DOHH2 (cell line): ENCODE measurements around the gene FGD6.
A peak's percentile ranks its signal among the peaks of the same experiment; 100 is the strongest.

Experiments used
- H3F3A ChIP-seq: fragments of 200-600 bp; sonication (generic), shearing (Covaris generic); 2 replicates; pipeline ENCODE4 v1.6.0; 2016; ENCODE audit warnings: antibody characterized with exemption, mild to moderate bottlenecking; ENCODE audit not compliant: control insufficient read depth, insufficient read depth
- H3K27ac ChIP-seq: fragments of 200-600 bp; sonication (generic); 2 replicates; pipeline ENCODE4 v1.5.1; 2014; ENCODE audit warnings: low read depth, mild to moderate bottlenecking, low read length, moderate library complexity
- H3K27me3 ChIP-seq: fragments of 200-600 bp; sonication (generic); 2 replicates; pipeline ENCODE4 v1.6.1; 2014; ENCODE audit warnings: mild to moderate bottlenecking, low read length, mixed read lengths; ENCODE audit not compliant: control insufficient read depth
- H3K36me3 ChIP-seq: fragments of 200-600 bp; sonication (generic); 2 replicates; pipeline ENCODE4 v1.6.1; 2014; ENCODE audit warnings: mild to moderate bottlenecking, low read length, moderate library complexity, mixed read lengths; ENCODE audit not compliant: control insufficient read depth
- H3K4me1 ChIP-seq: fragments of 200-600 bp; sonication (generic); 2 replicates; pipeline ENCODE4 v1.6.1; 2014; ENCODE audit warnings: mild to moderate bottlenecking, low read length, mixed read lengths; ENCODE audit not compliant: control insufficient read depth
- H3K4me2 ChIP-seq: fragments of 200-600 bp; sonication (generic); 2 replicates; pipeline ENCODE4 v1.6.0; 2014; ENCODE audit warnings: mild to moderate bottlenecking, low read length, moderate library complexity
- H3K4me3 ChIP-seq: fragments of 200-600 bp; sonication (generic); 2 replicates; pipeline ENCODE4 v1.5.1; 2014; ENCODE audit warnings: mild to moderate bottlenecking, low read length, mixed read lengths
- H3K79me2 ChIP-seq: fragments of 200-600 bp; sonication (generic); 2 replicates; pipeline ENCODE4 v1.6.1; 2014; ENCODE audit warnings: mild to moderate bottlenecking, low read length, mixed read lengths; ENCODE audit not compliant: control insufficient read depth
- H3K9me2 ChIP-seq: fragments of 200-600 bp; sonication (generic); replicated peaks from 2 replicates; pipeline ENCODE4 v1.6.1; 2014; ENCODE audit warnings: mild to moderate bottlenecking, low read length, mixed read lengths; ENCODE audit not compliant: control insufficient read depth
- H3K9me3 ChIP-seq: fragments of 200-600 bp; sonication (generic); 2 replicates; pipeline ENCODE4 v1.6.1; 2014; ENCODE audit warnings: antibody characterized with exemption, low read length, mixed read lengths; ENCODE audit not compliant: control insufficient read depth, insufficient read depth
- H4K20me1 ChIP-seq: fragments of 200-600 bp; sonication (generic); 2 replicates; pipeline ENCODE4 v1.6.0; 2014; ENCODE audit warnings: low read depth, mild to moderate bottlenecking, antibody characterized with exemption, low read length, moderate library complexity; ENCODE audit not compliant: control insufficient read depth, insufficient read depth
- EZH2phosphoT487 ChIP-seq: fragments of 200-600 bp; sonication (generic); IDR thresholded peaks from 2 replicates; pipeline ENCODE4 v1.6.1; 2017; ENCODE audit warnings: borderline replicate concordance, mild to moderate bottlenecking, antibody characterized with exemption, low read length, moderate library complexity, mixed read lengths
- TF ChIP-seq, protein P1 (sequence below): fragments of 200-600 bp; sonication (generic); IDR thresholded peaks from one replicate; pipeline ENCODE4 v1.5.1; 2014; ENCODE audit warnings: antibody characterized with exemption, mild to moderate bottlenecking, low read depth, low read length; ENCODE audit not compliant: poor library complexity, severe bottlenecking

The FGD6 gene

DNA sequence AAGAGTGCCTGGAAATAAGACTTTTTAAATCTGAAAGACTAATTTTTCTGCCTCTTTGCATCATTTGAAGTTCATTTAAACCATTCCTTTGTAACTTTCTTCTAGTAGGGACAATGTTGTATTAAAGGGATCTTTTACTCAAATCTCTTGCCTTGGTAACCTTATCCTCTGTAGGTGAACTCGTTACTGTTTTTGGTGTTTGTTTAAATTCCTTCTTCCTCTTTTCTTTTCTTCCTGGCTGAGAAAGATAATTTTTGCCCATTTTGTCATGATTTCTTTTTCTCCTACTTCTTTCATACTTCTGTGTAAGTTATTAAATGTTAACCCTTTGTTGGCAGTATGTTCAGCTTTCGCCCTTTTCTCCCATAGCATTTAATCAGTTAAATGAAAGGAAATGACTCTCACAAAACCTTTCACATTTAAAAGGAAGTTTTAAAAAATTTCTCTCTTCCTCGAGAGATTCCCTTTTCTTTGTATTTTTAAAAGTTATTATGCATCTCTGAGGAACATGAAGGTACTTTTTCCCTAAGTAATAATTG, 10.6 kb upstream of the FGD6 start:
- peaks cover 4% of the 10 kb centered on the region; the same call in 1 of the 2 replicates for H4K20me1 ChIP-seq
- H3K9me3 ChIP-seq, result no peaks in the 10 kb centered on the region
- peaks cover 100% of the 10 kb centered on the region for H3K79me2 ChIP-seq
- no peak overlapping the region for H3K4me3 ChIP-seq
- no peak overlapping the region for H3K27ac ChIP-seq
- peaks cover 49% of the 10 kb centered on the region for H3K4me1 ChIP-seq
- TF ChIP-seq EZH2phosphoT487, result no peak
- TF ChIP-seq, protein P1, sequence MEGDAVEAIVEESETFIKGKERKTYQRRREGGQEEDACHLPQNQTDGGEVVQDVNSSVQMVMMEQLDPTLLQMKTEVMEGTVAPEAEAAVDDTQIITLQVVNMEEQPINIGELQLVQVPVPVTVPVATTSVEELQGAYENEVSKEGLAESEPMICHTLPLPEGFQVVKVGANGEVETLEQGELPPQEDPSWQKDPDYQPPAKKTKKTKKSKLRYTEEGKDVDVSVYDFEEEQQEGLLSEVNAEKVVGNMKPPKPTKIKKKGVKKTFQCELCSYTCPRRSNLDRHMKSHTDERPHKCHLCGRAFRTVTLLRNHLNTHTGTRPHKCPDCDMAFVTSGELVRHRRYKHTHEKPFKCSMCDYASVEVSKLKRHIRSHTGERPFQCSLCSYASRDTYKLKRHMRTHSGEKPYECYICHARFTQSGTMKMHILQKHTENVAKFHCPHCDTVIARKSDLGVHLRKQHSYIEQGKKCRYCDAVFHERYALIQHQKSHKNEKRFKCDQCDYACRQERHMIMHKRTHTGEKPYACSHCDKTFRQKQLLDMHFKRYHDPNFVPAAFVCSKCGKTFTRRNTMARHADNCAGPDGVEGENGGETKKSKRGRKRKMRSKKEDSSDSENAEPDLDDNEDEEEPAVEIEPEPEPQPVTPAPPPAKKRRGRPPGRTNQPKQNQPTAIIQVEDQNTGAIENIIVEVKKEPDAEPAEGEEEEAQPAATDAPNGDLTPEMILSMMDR, result no peak
- peaks cover 63% of the 10 kb centered on the region for H3K36me3 ChIP-seq
- peak overlapping the region; percentile 15; the same call in 1 of the 2 replicates for H3K4me2 ChIP-seq
- H3K27me3 ChIP-seq, result no peaks in the 10 kb centered on the region
- H3K9me2 ChIP-seq, result no peaks in the 10 kb centered on the region
- peaks cover 10% of the 10 kb centered on the region; the same call in 1 of the 2 replicates for H3F3A ChIP-seq

DNA sequence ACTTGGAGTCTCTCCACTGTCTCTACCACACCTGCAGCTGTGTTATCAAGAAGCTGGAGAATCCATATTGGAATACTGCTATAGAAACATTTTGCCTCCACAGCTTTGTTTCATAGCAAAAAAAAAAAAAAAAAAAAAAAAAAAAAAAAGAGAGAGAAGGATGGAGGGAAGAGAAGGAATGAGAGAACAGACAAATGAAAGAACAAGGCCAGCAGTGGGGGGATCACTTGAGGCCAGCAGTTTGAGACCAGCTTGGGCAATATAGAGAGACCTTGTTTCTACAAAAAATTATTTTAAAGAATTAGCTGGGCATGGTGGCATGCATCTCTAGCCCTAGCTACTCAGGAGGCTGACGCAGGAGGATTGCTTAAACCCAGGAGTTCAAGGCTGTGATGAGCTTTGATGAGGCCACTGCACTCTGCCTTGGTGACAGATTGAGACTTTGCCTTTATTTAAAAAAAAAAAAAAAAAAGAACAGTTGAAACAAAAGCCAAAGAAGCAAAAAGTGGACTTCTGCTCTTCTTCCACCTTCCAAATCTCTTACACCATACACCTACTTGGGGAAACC, 8.5 kb upstream of the FGD6 start:
- Histone ChIP-seq H3K4me3 (no peak overlapping the region), H3K4me2 (no peak overlapping the region), H3K27ac (no peak overlapping the region), H3F3A (peaks cover 7% of the 10 kb centered on the region; the same call in 1 of the 2 replicates), H3K79me2 (peaks cover 100% of the 10 kb centered on the region), H4K20me1 (no peaks in the 10 kb centered on the region), H3K9me3 (no peaks in the 10 kb centered on the region), H3K27me3 (no peaks in the 10 kb centered on the region), H3K4me1 (peaks cover 67% of the 10 kb centered on the region), H3K9me2 (no peaks in the 10 kb centered on the region), H3K36me3 (peaks cover 57% of the 10 kb centered on the region)
- TF ChIP-seq, protein P1, result no peak
- no peak for TF ChIP-seq EZH2phosphoT487

DNA sequence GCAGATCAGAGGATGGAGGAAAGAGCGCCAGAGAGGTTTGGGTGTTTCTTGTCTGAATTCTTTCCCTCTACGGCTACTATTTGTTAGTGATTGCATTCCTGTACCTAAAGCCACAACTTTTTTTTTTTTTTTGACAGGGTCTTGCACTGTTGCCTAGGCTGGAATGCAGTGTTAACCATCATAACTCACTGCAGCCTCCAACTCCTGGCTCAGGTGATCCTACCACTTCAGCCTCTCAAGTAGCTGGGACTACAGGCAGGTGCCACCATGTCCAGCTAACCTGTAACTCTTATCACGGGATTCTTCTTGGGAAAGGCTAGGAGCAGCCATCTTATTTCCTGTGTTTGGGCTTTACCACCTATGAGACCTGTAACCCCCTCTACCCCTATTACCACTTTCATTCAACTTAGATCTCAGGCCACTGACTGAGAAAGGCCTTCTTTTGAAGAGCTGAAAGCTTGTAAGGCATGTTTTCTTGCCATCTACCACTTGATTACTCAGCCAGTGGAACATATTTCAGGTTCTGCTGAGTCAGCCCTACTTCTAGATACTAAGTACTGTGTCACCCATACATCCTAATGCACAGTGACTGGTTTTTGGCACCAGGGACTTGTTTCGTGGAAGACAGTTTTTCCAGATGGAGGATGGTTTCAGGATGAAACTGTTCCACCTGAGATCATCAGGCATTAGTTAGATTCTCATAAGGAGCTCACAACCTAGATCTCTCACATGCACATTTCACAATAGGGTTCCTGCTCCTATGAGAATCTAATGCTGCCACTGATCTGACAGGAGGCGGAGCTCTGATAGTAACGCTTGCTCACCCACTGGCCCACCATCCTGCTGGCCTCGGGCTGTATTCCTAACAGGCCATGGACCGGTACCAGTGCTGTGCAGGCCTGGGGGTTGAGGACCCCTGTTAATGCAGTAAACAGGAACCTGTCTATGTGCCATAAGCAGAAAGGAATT, 7.2 kb upstream of the FGD6 start:
- H3K27ac ChIP-seq, result no peak overlapping the region
- TF ChIP-seq, protein P1, result no peak
- TF ChIP-seq EZH2phosphoT487, result no peak
- H3K9me3 ChIP-seq, result no peaks in the 10 kb centered on the region
- H3F3A ChIP-seq, result peaks cover 4% of the 10 kb centered on the region; the same call in 1 of the 2 replicates
- no peaks in the 10 kb centered on the region for H3K27me3 ChIP-seq
- H3K36me3 ChIP-seq, result peaks cover 69% of the 10 kb centered on the region
- H3K79me2 ChIP-seq, result peaks cover 100% of the 10 kb centered on the region
- H3K4me3 ChIP-seq, result no peak overlapping the region
- no peaks in the 10 kb centered on the region for H4K20me1 ChIP-seq
- H3K4me2 ChIP-seq, result no peak overlapping the region
- H3K4me1 ChIP-seq, result peaks cover 78% of the 10 kb centered on the region
- no peaks in the 10 kb centered on the region for H3K9me2 ChIP-seq
